OCI-LY1 (cell line): ENCODE measurements around the gene WDR11.

ENCODE experiments used
- CTCF ChIP-seq: fragments of 200-600 bp; sonication (generic), shearing (Covaris generic); IDR thresholded peaks from 2 replicates; pipeline ENCODE4 v1.5.1; 2017; ENCODE audit warnings: mild to moderate bottlenecking, antibody characterized with exemption, low read length, moderate library complexity, mixed read lengths
- EZH2 ChIP-seq: fragments of 200-600 bp; sonication (generic), shearing (Covaris generic); IDR thresholded peaks from 2 replicates; pipeline ENCODE4 v1.8.0; 2017; ENCODE audit warnings: borderline replicate concordance, mixed run types, mild to moderate bottlenecking, antibody characterized with exemption, low read length, moderate library complexity, mixed read lengths

- no peak for TF ChIP-seq CTCF
- TF ChIP-seq EZH2 = no peak
These were observed 32.9 kb upstream of the WDR11 start for GRCh38 chr10:120818301-120818700.
